ENCODE results near the gene STRADA. TPM values are rescaled to one million over a fixed set of nuclear protein-coding genes. Genes with fewer than 3 reads are reported as not detected.

Gene STRADA
- polyA plus RNA-seq (ENCODE audit: insufficient read length): 92.9 TPM
- long read RNA-seq, donor 1, transcript STRADA-222 (1 exons, 3,685 nt): major isoform, 8 of 18 reads
- long read RNA-seq, donor 1, partial matches to known transcripts: 0 of 18 reads
- long read RNA-seq, donor 1, other reads (novel, unspliced or antisense): 0 of 18 reads
- long read RNA-seq, donor 2, transcript STRADA-222 (1 exons, 3,685 nt): major isoform, 6 of 12 reads
- long read RNA-seq, donor 2, partial matches to known transcripts: 0 of 12 reads
- long read RNA-seq, donor 2, other reads (novel, unspliced or antisense): 0 of 12 reads
- long read RNA-seq, donor 3, transcript STRADA-222 (1 exons, 3,685 nt): major isoform, 9 of 29 reads
- long read RNA-seq, donor 3, partial matches to known transcripts: 11 of 29 reads
- long read RNA-seq, donor 3, other reads (novel, unspliced or antisense): 8 of 29 reads
- long read RNA-seq, donor 4: 0 reads
- long read RNA-seq, donor 5, partial matches to known transcripts: 0 of 5 reads
- long read RNA-seq, donor 5, other reads (novel, unspliced or antisense): 0 of 5 reads
- long read RNA-seq, donor 6, partial matches to known transcripts: 5 of 12 reads
- long read RNA-seq, donor 6, other reads (novel, unspliced or antisense): 0 of 12 reads
- long read RNA-seq, donor 7, transcript STRADA-222 (1 exons, 3,685 nt): major isoform, 6 of 15 reads
- long read RNA-seq, donor 7, partial matches to known transcripts: 0 of 15 reads
- long read RNA-seq, donor 7, other reads (novel, unspliced or antisense): 0 of 15 reads
- long read RNA-seq, donor 8, transcript STRADA-222 (1 exons, 3,685 nt): major isoform, 5 of 9 reads
- long read RNA-seq, donor 8, partial matches to known transcripts: 0 of 9 reads
- long read RNA-seq, donor 8, other reads (novel, unspliced or antisense): 0 of 9 reads

- DNase-seq: peak; percentile 97
Observed at GRCh38 chr17:63741408-63742173, at the start of gene STRADA. STRADA (minus strand) TSS chr17:63741799; CDS start chr17:63728369, 13,430 bp downstream.

GRCh38 chr17:63790057-63790456, 48.5 kb upstream of the STRADA start:
- DNase-seq: no peak

- no peak for DNase-seq
Observed at GRCh38 chr17:63786971-63787711, 45.5 kb upstream of the STRADA start.

- DNase-seq: no peak
Observed at GRCh38 chr17:63786117-63786516, 44.5 kb upstream of the STRADA start.

- no peak for DNase-seq
Observed at GRCh38 chr17:63785556-63785955, 44.0 kb upstream of the STRADA start.

- DNase-seq: no peak
Observed at GRCh38 chr17:63783522-63783921, 41.9 kb upstream of the STRADA start.

GRCh38 chr17:63780928-63781327, 39.3 kb upstream of the STRADA start:
- no peak for DNase-seq

- no peak for DNase-seq
Observed at GRCh38 chr17:63780507-63780906, 38.9 kb upstream of the STRADA start.

- no peak for DNase-seq
Observed at GRCh38 chr17:63775420-63775819, 33.8 kb upstream of the STRADA start.

GRCh38 chr17:63774969-63775265, 33.3 kb upstream of the STRADA start:
- no peak for DNase-seq

GRCh38 chr17:63774141-63774968, 32.8 kb upstream of the STRADA start, which contains the start of gene DDX42:
DDX42 (plus strand) TSS chr17:63774170; CDS start chr17:63787050, 12,880 bp downstream.
- DNase-seq: peak; percentile 34

- peak; percentile 99 for DNase-seq
Observed at GRCh38 chr17:63773272-63774140, 31.9 kb upstream of the STRADA start, which contains the start of gene CCDC47. CCDC47 (minus strand) TSS chr17:63773597; CDS start chr17:63766175, 7,422 bp downstream.

GRCh38 chr17:63772801-63773271, 31.2 kb upstream of the STRADA start:
- no peak for DNase-seq

GRCh38 chr17:63768433-63768832, 26.8 kb upstream of the STRADA start:
- no peak for DNase-seq

GRCh38 chr17:63766754-63767153, 25.2 kb upstream of the STRADA start:
- DNase-seq: no peak

- no peak for DNase-seq
Observed at GRCh38 chr17:63764716-63765115, 23.1 kb upstream of the STRADA start.

- DNase-seq: no peak
Observed at GRCh38 chr17:63762161-63763078, 20.8 kb upstream of the STRADA start.
